Measurements from ENCODE around the gene CHMP2A.

Gene CHMP2A

DNA sequence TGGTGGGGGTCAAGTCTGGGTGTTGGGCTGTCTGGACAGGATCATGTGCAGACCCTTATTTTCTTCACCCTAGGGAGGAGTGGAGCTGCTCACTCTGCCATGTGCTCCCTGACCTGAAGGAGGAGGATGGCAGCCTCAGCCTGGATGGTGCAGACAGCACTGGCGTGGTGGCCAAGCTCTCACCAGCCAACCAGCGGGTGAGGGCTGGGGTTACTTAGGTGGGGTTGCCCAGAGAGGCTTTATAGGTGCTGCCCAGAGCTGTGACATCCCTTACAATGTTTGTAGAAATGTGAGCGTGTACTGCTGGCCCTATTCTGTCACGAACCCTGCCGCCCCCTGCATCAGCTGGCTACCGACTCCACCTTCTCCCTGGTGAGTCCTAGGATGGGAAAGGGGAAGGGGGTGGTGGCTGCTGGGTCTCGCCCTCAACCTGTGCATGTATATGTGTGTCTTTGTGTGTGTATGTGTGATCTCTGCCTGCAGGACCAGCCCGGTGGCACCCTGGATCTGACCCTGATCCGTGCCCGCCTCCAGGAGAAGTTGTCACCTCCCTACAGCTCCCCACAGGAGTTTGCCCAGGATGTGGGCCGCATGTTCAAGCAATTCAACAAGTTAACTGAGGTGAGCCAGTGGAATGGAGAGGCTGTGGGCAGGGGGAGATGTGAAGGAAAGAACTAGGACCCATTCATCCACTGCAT lies 5.1 kb downstream of the CHMP2A start:
- in situ Hi-C loops (cut with HindIII; ENCODE audit: low sequenced_read_pairs), result no loop called here
- TF ChIP-seq, protein P1, sequence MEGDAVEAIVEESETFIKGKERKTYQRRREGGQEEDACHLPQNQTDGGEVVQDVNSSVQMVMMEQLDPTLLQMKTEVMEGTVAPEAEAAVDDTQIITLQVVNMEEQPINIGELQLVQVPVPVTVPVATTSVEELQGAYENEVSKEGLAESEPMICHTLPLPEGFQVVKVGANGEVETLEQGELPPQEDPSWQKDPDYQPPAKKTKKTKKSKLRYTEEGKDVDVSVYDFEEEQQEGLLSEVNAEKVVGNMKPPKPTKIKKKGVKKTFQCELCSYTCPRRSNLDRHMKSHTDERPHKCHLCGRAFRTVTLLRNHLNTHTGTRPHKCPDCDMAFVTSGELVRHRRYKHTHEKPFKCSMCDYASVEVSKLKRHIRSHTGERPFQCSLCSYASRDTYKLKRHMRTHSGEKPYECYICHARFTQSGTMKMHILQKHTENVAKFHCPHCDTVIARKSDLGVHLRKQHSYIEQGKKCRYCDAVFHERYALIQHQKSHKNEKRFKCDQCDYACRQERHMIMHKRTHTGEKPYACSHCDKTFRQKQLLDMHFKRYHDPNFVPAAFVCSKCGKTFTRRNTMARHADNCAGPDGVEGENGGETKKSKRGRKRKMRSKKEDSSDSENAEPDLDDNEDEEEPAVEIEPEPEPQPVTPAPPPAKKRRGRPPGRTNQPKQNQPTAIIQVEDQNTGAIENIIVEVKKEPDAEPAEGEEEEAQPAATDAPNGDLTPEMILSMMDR (IDR thresholded peaks at IDR 0.05; ENCODE audit: low read depth, low read length, missing control alignments), result no peak
- H3K4me3 ChIP-seq (ENCODE audit: low read depth, low read length), result no peak overlapping the region
- DNase-seq (ENCODE audit: low read depth), result no peak

DNA sequence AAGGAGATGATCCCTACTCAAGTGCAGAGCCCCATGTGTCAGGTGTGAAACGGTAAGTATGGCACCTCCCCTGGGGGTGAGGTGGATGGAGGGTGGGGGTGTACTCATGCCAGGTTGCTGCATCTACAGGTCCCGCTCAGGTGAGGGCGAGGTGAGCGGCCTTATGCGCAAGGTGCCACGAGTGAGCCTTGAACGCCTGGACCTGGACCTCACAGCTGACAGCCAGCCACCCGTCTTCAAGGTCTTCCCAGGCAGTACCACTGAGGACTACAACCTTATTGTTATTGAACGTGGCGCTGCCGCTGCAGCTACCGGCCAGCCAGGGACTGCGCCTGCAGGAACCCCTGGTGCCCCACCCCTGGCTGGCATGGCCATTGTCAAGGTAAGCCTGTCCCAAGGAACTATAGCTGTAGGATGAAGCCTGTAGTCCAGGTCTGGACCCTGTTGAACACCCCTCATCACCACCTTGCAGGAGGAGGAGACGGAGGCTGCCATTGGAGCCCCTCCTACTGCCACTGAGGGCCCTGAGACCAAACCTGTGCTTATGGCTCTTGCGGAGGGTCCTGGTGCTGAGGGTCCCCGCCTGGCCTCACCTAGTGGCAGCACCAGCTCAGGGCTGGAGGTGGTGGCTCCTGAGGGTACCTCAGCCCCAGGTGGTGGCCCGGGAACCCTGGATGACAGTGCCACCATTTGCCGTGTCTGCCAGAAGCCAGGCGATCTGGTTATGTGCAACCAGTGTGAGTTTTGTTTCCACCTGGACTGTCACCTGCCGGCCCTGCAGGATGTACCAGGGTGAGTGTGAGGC lies 5.8 kb downstream of the CHMP2A start:
- TF ChIP-seq, protein P1 (IDR thresholded peaks at IDR 0.05; ENCODE audit: low read depth, low read length, missing control alignments), result no peak
- H3K4me3 ChIP-seq (ENCODE audit: low read depth, low read length), result no peak overlapping the region
- DNase-seq (ENCODE audit: low read depth), result no peak
- in situ Hi-C loops (cut with HindIII; ENCODE audit: low sequenced_read_pairs), result no loop called here

DNA sequence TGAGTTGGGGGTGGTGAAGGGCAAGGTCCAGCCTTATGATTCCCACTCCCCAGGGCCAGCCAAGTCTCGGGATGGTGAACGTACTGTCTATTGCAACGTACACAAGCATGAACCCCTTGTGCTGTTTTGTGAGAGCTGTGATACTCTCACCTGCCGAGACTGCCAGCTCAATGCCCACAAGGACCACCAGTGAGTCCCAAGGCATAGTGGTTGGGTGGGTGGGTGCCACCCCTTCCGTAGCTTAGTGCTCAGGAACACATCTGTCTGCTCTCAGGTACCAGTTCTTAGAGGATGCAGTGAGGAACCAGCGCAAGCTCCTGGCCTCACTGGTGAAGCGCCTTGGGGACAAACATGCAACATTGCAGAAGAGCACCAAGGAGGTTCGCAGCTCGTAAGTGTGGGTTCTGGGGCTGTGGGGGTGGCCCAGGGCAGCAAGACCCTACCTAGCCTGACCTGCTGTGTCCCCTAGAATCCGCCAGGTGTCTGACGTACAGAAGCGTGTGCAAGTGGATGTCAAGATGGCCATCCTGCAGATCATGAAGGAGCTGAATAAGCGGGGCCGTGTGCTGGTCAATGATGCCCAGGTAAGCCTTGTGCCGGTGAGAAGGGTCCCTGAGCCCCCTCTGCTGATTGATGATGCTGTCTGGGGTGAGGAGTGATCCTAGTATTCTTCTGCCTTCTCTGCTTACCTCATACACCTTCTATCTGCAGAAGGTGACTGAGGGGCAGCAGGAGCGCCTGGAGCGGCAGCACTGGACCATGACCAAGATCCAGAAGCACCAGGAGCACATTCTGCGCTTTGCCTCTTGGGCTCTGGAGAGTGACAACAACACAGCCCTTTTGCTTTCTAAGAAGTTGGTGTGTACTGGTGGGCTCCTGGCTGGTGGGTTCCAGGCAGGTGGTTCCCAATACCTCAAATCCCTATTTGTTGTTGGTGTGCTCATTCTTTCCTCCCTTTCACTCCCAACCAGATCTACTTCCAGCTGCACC lies 7.3 kb downstream of the CHMP2A start:
- TF ChIP-seq, protein P1 (IDR thresholded peaks at IDR 0.05; ENCODE audit: low read depth, low read length, missing control alignments), result no peak
- no peak overlapping the region for H3K4me3 ChIP-seq (ENCODE audit: low read depth, low read length)
- in situ Hi-C loops (cut with HindIII; ENCODE audit: low sequenced_read_pairs), result no loop called here
- DNase-seq (ENCODE audit: low read depth), result no peak

DNA sequence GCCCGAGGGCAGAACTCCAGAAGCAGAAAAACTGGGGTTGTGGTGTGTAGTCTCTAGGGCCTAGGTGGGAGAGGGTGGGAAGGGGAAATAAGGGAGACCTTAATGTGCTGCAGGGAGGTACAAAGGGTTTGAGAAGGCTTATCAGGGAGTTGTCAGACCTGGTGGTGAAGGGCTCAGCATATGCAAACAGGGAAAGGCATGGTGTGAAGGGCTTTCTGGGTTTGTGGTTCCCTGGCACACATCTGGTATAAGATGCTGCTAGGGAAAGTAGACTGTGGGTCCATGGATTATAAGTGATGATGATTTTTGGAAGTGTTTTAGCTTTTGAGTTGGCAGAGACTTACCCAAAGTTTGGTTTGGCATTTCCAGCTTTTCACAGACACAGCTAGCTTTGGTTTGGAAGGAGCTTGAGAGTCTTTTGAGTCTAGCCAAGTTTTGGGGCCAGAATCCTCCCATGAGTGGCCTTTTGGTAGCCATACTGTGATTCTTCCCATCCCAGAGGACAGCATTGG lies 8.8 kb downstream of the CHMP2A start:
- TF ChIP-seq, protein P1 (IDR thresholded peaks at IDR 0.05; ENCODE audit: low read depth, low read length, missing control alignments), result no peak
- no peak for DNase-seq (ENCODE audit: low read depth)
- in situ Hi-C loops (cut with HindIII; ENCODE audit: low sequenced_read_pairs), result no loop called here
- H3K4me3 ChIP-seq (ENCODE audit: low read depth, low read length), result peak overlapping the region; percentile 77

DNA sequence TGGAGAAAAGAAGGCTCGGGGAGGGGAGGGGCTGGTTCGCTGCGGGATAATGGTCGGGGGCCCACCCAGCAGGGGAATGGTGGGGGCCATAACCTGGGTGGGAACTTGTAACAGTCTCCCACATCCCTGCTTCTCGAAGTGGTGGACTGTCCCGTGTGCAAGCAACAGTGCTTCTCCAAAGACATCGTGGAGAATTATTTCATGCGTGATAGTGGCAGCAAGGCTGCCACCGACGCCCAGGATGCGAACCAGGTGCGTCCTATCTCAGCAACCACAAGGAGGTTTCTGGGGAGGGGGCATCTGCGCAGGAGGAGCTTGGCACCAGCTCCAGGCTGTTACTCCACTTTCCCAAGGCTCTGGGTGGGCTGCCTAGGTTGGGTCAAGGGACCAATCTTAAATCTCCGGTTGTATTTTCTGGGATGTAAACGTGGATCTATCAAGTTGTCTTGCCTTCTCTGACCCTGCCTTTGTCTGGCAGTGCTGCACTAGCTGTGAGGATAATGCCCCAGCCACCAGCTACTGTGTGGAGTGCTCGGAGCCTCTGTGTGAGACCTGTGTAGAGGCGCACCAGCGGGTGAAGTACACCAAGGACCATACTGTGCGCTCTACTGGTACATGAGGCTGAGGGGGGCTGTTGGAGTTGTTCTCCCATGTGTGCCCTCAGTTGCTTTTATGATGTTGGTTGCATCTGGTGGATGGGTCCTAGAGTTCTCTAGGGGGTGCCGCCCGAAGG lies 9.5 kb downstream of the CHMP2A start:
- H3K4me3 ChIP-seq (ENCODE audit: low read depth, low read length), result peak overlapping the region; percentile 77
- in situ Hi-C loops (cut with HindIII; ENCODE audit: low sequenced_read_pairs), result no loop called here
- no peak for DNase-seq (ENCODE audit: low read depth)
- TF ChIP-seq, protein P1 (IDR thresholded peaks at IDR 0.05; ENCODE audit: low read depth, low read length, missing control alignments), result no peak
